Raji (cell line): Measurements from ENCODE around the gene HOXC12.

Experiments used
- POLR2A ChIP-seq: IDR thresholded peaks from 2 replicates; pipeline ENCODE4 v1.6.1; 2011; ENCODE audit warnings: low read depth, low read length, control low read depth; ENCODE audit not compliant: insufficient read depth

HOXC12 gene

GRCh38 chr12:53980104-53980801, 25.6 kb downstream of the HOXC12 start:
- TF ChIP-seq POLR2A: no peak

GRCh38 chr12:53980802-53981496, 26.2 kb downstream of the HOXC12 start:
- TF ChIP-seq POLR2A: no peak

GRCh38 chr12:53981634-53982565, 27.2 kb downstream of the HOXC12 start:
- TF ChIP-seq POLR2A: no peak

- TF ChIP-seq POLR2A: no peak
Measured at GRCh38 chr12:53982648-53983567, 28.2 kb downstream of the HOXC12 start.

GRCh38 chr12:53983568-53983949, 28.9 kb downstream of the HOXC12 start:
- TF ChIP-seq POLR2A: no peak

- TF ChIP-seq POLR2A: no peak
Measured at GRCh38 chr12:53983950-53984572, 29.4 kb downstream of the HOXC12 start.

- TF ChIP-seq POLR2A: no peak
Measured at GRCh38 chr12:53984901-53985691, 30.4 kb downstream of the HOXC12 start, which contains the start of gene HOXC10. HOXC10 (plus strand) TSS chr12:53985146; CDS start chr12:53985260, 114 bp downstream.

GRCh38 chr12:53985692-53985993, 30.9 kb downstream of the HOXC12 start:
- no peak for TF ChIP-seq POLR2A

- TF ChIP-seq POLR2A: no peak
Measured at GRCh38 chr12:53985994-53986685, 31.4 kb downstream of the HOXC12 start.

GRCh38 chr12:53986686-53987483, 32.2 kb downstream of the HOXC12 start:
- no peak for TF ChIP-seq POLR2A

- TF ChIP-seq POLR2A: no peak
Measured at GRCh38 chr12:53987787-53988230, 33.1 kb downstream of the HOXC12 start.
